Stomach (tissue), 4 donors: Measurements from ENCODE around the gene MFSD6.

Experiments
- EP300 ChIP-seq: sonication (generic); formaldehyde crosslinking; IDR thresholded peaks from one replicate; pipeline ENCODE4 v1.6.1; 2017; ENCODE audit warnings: antibody characterized with exemption
- POLR2AphosphoS5 ChIP-seq, 3 donors: sonication (generic); formaldehyde crosslinking; IDR thresholded peaks; one replicate each; pipeline ENCODE4 v1.6.1; 2016; ENCODE audit warnings: antibody characterized with exemption in 3 of 3
- TF ChIP-seq, protein P1 (sequence below), 7 experiments: fragments of 450-650 bp in 4 of 7; fragments of 200-600 bp in 3 of 7; sonication (generic) in 3 of 7; IDR thresholded peaks; one replicate each; pipeline ENCODE4 v1.5.1; 2016 to 2019; ENCODE audit warnings: antibody characterized with exemption in 7 of 7, control low read depth in 2 of 7, mild to moderate bottlenecking in 1 of 7

DNA sequence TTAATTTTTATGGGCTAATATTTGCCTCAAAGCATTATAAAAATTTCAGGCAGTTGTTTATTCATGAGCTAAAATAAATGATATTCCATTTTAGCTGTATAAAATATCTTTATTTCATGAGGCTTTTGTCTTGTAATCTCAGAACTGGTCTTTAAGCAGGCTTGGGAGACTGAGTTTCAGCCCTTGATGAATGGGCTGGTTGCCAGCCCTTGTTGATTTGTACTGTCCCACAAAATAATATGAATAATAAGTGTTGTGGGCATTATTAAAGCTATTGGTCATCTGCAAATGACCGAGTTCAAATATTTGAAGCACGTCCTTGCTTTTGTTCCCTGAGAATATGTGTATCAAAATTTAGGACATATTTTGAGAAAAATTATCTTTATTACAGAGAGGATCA, 46.6 kb upstream of the MFSD6 start:
- TF ChIP-seq POLR2AphosphoS5 (IDR thresholded peaks at IDR 0.05) (no peak), EP300 (no peak)
- TF ChIP-seq, protein P1, sequence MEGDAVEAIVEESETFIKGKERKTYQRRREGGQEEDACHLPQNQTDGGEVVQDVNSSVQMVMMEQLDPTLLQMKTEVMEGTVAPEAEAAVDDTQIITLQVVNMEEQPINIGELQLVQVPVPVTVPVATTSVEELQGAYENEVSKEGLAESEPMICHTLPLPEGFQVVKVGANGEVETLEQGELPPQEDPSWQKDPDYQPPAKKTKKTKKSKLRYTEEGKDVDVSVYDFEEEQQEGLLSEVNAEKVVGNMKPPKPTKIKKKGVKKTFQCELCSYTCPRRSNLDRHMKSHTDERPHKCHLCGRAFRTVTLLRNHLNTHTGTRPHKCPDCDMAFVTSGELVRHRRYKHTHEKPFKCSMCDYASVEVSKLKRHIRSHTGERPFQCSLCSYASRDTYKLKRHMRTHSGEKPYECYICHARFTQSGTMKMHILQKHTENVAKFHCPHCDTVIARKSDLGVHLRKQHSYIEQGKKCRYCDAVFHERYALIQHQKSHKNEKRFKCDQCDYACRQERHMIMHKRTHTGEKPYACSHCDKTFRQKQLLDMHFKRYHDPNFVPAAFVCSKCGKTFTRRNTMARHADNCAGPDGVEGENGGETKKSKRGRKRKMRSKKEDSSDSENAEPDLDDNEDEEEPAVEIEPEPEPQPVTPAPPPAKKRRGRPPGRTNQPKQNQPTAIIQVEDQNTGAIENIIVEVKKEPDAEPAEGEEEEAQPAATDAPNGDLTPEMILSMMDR (IDR thresholded peaks at IDR 0.05) = no peak
